Measurements from ENCODE around the gene TMBIM4. TPM values are rescaled to one million over a fixed set of nuclear protein-coding genes. Genes with fewer than 3 reads are reported as not detected.
A peak's percentile ranks its signal among the peaks of the same experiment; 100 is the strongest.

Gene TMBIM4
- total RNA-seq, 1 experiment from 2014 or later = 115 TPM

DNA sequence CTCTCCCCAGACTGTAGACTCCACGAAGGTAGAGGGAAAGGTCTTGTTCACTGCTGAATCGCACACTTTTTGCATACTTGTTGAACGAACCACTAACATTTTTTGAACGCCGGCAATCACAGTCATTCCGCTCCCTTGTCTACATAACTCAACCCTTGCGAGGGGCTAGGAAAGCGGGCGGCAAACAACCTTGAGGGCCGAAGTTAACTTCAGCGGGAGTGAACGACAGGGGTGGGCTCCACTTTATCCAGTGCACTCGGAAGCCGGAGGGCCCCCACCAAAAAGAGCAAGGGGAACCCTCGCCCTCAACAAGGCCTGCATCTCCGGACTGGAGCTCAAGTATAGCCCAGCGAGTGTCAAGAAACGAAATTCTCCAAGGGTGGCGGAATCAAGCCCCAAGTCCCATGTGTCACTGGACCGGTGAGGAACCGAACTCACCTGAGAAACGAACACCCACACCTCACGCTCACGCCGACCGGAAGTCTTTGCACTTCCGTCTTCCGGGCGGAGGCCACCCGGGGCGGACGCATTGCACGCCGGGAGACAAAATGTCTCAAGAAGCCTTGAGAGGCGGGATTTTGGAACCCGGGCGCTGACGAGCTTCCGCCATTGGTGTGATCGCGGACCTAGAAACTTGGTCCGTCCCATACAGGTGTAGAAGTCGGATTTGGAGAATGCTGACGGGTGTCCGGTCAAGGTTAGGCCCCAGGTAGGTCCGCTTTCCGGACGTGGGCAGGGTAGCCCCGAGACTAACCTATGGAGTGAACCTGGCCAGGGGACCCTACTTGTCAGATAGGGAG, 39.3 kb downstream of the TMBIM4 start, which contains the start of gene LLPH:
Gene LLPH (minus strand): TSS at position 484 of the 800 bp plus-strand sequence. CDS start 1,644 bp downstream, outside the sequence.
- peak; percentile 59 for DNase-seq (ENCODE audit: low read depth, low spot score)
- ChIA-PET CTCF (interaction anchor here (1.6 kb wide), 1 partner anchor 15 kb away, joined by 4 read pairs; no protein-coding TSS in a partner anchor), POLR2A (interaction anchor here (0.6 kb wide), 1 partner anchor 40 kb away, joined by 7 read pairs; the partner anchor contains the start of gene TMBIM4)
- intact Hi-C loops (cut with micrococcal nuclease; ENCODE audit: unreplicated experiment) = no loop called here
- H3K36me3 ChIP-seq (ENCODE audit: control insufficient read depth, insufficient read depth, low read length) = peaks cover 26% of the 10 kb centered on the region
- TF ChIP-seq POLR2AphosphoS5 (IDR thresholded peaks at IDR 0.05; ENCODE audit: low read depth, low read length) (peak; percentile 99), SIN3A (IDR thresholded peaks at IDR 0.05; ENCODE audit: borderline replicate concordance, insufficient read depth, low read depth, low read length) (peak; percentile 84), TCF7L2 (IDR thresholded peaks at IDR 0.05; ENCODE audit: low read depth, low read length) (no peak)
- TF ChIP-seq, protein P1, sequence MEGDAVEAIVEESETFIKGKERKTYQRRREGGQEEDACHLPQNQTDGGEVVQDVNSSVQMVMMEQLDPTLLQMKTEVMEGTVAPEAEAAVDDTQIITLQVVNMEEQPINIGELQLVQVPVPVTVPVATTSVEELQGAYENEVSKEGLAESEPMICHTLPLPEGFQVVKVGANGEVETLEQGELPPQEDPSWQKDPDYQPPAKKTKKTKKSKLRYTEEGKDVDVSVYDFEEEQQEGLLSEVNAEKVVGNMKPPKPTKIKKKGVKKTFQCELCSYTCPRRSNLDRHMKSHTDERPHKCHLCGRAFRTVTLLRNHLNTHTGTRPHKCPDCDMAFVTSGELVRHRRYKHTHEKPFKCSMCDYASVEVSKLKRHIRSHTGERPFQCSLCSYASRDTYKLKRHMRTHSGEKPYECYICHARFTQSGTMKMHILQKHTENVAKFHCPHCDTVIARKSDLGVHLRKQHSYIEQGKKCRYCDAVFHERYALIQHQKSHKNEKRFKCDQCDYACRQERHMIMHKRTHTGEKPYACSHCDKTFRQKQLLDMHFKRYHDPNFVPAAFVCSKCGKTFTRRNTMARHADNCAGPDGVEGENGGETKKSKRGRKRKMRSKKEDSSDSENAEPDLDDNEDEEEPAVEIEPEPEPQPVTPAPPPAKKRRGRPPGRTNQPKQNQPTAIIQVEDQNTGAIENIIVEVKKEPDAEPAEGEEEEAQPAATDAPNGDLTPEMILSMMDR (IDR thresholded peaks at IDR 0.05) = no peak
- H3K9me3 ChIP-seq (ENCODE audit: control insufficient read depth, insufficient read depth, low read depth, low read length) = no peaks in the 10 kb centered on the region
- H3K4me1 ChIP-seq (ENCODE audit: control insufficient read depth, insufficient read depth, low read length) = peaks cover 8% of the 10 kb centered on the region
- ATAC-seq = peak; percentile 97
- in situ Hi-C loops (cut with HindIII; ENCODE audit: low pct_unique_long_range_greater_than_20kb, low sequenced_read_pairs) = no loop called here
- peak within 1 kb of the TSS; percentile 85 for H3K27ac ChIP-seq (ENCODE audit: low read length)
- BruUV-seq (replicated peaks) = TSS peak; percentile 84
- H3K4me3 ChIP-seq (ENCODE audit: low read depth in 2 of 2, low read length in 2 of 2) = peak within 1 kb of the TSS; percentile 67 to 93
- no peaks in the 10 kb centered on the region for H3K27me3 ChIP-seq (ENCODE audit: control insufficient read depth, insufficient read depth, low read length)

DNA sequence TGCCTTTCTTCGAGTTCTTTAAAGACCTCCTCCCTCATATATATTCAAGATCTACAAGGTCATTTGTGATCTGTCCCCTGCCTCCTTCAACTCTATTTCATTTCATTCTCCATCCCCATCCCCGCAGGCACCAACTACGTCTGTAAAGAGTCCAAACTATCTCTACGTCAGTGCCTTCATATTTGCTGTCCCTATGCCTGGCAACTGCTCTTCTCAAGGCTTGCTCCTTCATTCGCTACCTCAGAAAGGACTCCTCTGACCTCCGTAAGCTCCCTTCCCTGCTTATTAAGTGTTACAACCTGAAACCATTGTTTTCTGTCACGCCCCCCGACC, 39.9 kb downstream of the TMBIM4 start:
- POLR2A ChIA-PET = interaction anchor here (0.7 kb wide), 1 partner anchor 165 kb away, joined by 5 read pairs; no protein-coding TSS in a partner anchor
- Histone ChIP-seq H3K27ac (ENCODE audit: low read length) (peak overlapping the region; percentile 85), H3K9me3 (ENCODE audit: control insufficient read depth, insufficient read depth, low read depth, low read length) (no peaks in the 10 kb centered on the region), H3K4me1 (ENCODE audit: control insufficient read depth, insufficient read depth, low read length) (peaks cover 8% of the 10 kb centered on the region), H3K36me3 (ENCODE audit: control insufficient read depth, insufficient read depth, low read length) (peaks cover 27% of the 10 kb centered on the region), H3K27me3 (ENCODE audit: control insufficient read depth, insufficient read depth, low read length) (no peaks in the 10 kb centered on the region), H3K4me3 (ENCODE audit: low read depth in 2 of 2, low read length in 2 of 2) (peak overlapping the region; percentile 67 to 93)
- CTCF ChIA-PET = no interaction called here
- DNase-seq (ENCODE audit: low read depth, low spot score) = no peak
- intact Hi-C loops (cut with micrococcal nuclease; ENCODE audit: unreplicated experiment) (no loop called here), in situ Hi-C loops (cut with HindIII; ENCODE audit: low pct_unique_long_range_greater_than_20kb, low sequenced_read_pairs) (no loop called here)
- BruUV-seq (replicated peaks) = no TSS peak
- ATAC-seq = no peak
- TF ChIP-seq, protein P1 (IDR thresholded peaks at IDR 0.05) = no peak
- TF ChIP-seq, protein P2, sequence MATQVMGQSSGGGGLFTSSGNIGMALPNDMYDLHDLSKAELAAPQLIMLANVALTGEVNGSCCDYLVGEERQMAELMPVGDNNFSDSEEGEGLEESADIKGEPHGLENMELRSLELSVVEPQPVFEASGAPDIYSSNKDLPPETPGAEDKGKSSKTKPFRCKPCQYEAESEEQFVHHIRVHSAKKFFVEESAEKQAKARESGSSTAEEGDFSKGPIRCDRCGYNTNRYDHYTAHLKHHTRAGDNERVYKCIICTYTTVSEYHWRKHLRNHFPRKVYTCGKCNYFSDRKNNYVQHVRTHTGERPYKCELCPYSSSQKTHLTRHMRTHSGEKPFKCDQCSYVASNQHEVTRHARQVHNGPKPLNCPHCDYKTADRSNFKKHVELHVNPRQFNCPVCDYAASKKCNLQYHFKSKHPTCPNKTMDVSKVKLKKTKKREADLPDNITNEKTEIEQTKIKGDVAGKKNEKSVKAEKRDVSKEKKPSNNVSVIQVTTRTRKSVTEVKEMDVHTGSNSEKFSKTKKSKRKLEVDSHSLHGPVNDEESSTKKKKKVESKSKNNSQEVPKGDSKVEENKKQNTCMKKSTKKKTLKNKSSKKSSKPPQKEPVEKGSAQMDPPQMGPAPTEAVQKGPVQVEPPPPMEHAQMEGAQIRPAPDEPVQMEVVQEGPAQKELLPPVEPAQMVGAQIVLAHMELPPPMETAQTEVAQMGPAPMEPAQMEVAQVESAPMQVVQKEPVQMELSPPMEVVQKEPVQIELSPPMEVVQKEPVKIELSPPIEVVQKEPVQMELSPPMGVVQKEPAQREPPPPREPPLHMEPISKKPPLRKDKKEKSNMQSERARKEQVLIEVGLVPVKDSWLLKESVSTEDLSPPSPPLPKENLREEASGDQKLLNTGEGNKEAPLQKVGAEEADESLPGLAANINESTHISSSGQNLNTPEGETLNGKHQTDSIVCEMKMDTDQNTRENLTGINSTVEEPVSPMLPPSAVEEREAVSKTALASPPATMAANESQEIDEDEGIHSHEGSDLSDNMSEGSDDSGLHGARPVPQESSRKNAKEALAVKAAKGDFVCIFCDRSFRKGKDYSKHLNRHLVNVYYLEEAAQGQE (IDR thresholded peaks at IDR 0.05; ENCODE audit: insufficient read depth in 1 of 2, low read depth in 2 of 2, low read length in 1 of 2) = no peak
- TF ChIP-seq TCF7L2 (IDR thresholded peaks at IDR 0.05; ENCODE audit: low read depth, low read length) = no peak
- no peak for TF ChIP-seq POLR2AphosphoS5 (IDR thresholded peaks at IDR 0.05; ENCODE audit: low read depth, low read length)
- no peak for TF ChIP-seq SIN3A (IDR thresholded peaks at IDR 0.05; ENCODE audit: borderline replicate concordance, insufficient read depth, low read depth, low read length)
